NCI-H748 (cell line): ENCODE measurements around the gene SLC6A2.
A peak's percentile ranks its signal among the peaks of the same experiment; 100 is the strongest.
"Not testable (repeated sequence)": the region's sequence is repeated elsewhere in the genome, so short reads cannot be mapped to it uniquely, and the experiment has no call there.

Experiments
- DNase-seq: peaks from one replicate; lab custom pipeline; 2025; ENCODE audit not compliant: unreplicated experiment; lab: John Stamatoyannopoulos, UW

The SLC6A2 gene

GRCh38 chr16:55655897-55656681 lies at the start of gene SLC6A2:
SLC6A2 (plus strand) TSS chr16:55655988; CDS start chr16:55656695, 707 bp downstream.
- no peak for DNase-seq

GRCh38 chr16:55613613-55614335 lies 42.0 kb upstream of the SLC6A2 start:
- no peak for DNase-seq

GRCh38 chr16:55615071-55615470 lies 40.7 kb upstream of the SLC6A2 start:
- no peak for DNase-seq

DNA sequence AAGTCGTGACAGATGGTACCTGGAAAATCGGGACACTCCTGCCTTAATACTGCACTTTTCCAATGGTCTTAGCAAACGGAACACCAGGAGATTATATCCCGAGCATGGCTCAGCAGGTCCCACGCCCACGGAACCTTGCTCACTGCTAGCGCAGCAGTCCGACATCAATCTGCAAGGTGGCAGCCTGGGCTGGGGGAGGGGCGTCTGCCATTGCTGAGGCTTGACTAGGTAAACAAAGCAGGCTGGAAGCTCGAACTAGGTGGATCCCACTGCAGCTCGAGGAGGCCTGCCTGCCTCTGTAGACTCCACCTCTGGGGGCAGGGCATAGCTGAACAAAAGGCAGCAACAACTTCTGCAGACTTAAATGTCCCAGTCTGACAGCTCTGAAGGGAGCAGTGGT lies 40.1 kb upstream of the SLC6A2 start:
- not testable (repeated sequence) for DNase-seq

DNA sequence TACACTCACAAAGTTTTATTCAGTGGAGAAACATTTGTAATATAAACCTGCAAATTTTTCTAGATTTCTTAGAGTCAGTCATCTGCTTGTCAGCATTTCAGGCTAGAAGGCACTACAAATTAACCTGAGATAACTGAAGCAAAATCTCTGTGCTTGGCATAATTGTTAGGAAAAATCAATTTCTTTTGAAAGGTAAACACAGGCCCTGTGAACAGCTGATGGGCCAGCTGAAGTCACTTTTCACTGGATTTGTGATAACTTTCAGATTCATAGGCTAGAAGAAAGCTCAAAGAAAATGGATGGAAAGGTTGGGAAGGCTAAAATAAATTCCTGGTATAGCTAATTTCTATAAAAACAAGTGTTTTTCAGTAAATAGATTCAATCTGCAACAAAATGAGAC lies 34.0 kb upstream of the SLC6A2 start:
- DNase-seq: no peak

DNA sequence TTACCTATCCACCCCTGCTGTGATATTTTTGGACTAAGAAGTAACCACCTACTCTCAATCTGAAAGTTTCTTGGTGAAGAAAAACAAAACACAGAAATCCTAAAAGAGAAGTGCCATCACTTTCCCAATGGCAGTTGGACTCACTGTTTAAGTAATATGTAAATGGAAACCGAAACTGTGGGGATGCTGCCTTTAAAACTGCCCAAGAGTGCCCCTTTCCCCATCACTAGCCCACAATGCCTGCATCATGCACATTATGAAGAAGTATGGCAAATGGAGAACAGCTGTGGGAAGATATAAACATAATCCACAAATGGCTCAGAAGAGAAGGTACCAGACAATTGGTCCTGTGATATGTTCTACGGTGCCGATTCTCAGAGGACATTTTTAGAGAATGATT lies 33.5 kb upstream of the SLC6A2 start:
- DNase-seq: no peak

GRCh38 chr16:55622930-55623561 lies 32.7 kb upstream of the SLC6A2 start:
- peak; percentile 2 for DNase-seq

GRCh38 chr16:55623640-55624039 lies 32.1 kb upstream of the SLC6A2 start:
- no peak for DNase-seq

DNA sequence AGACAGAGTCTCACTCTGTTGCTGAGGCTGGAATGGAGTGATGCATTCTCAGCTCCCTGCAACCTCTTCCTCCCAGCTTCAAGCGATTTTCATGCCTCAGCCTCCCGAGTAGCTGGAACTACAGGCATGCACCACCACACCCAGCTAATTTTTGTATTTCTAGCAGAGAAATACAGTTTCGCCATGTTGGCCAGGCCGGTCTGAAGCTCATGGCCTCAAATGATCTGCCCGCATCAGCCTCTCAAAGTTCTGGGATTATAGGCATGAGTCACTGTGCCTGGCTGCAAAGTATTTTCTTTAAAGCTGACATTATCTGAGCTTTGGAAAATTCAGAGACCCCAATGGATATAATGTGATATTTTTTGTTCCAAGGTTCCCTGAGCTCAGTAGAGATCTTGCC lies 31.1 kb upstream of the SLC6A2 start:
- no peak for DNase-seq

GRCh38 chr16:55625843-55626242 lies 29.9 kb upstream of the SLC6A2 start:
- DNase-seq: no peak

DNA sequence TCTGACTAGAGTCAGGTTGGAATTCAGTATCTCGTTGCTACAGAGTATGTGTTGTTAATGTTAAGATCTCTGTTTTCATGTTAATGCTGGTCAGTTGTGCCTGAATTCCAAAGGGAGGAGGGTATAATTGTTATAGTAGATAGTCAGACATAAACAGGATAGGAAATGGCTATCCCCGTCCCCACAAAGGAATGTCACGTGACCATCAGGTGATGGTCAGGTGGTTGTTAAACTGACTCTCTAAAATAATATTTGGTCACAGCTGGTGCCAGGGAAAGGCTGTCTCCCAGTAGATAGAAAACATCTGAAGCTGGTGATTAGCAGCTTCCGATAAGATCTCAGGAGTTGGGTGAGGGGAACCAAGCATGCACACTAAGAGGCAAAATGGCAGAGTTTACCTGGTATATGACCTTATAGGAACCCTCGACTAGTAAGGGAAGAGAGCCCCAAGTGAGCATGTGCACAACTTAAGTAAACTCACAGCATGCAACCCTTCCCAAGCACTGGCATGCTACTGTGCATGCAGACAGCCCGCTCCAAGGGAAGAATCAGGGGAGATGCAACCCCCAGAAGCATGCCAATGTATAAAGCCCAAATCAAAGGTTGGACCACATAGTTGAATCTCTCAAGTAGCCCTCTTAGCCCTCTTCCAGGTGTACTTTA lies 27.4 kb upstream of the SLC6A2 start:
- DNase-seq: no peak

GRCh38 chr16:55630774-55631173 lies 25.0 kb upstream of the SLC6A2 start:
- no peak for DNase-seq

- no peak for DNase-seq
These were observed 23.5 kb upstream of the SLC6A2 start for GRCh38 chr16:55632259-55632658.

DNA sequence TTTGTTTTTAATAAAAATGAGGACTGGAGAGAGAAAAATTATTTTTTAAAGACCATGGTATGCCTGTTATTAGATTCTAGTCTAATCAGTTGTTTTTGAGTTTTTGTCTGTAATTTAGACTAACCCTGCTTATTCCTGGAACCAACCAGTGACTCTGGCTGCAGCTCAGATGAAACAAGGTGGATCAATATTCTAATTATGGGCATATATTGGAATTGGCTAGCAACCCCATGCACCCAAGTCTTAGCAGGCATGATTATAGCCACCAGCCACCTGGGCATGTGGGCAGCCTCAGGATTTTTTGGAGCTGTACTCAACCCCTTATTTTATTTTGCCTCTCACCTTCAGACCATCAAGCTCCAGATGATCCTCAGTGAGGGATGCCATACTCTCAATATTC lies 21.6 kb upstream of the SLC6A2 start:
- no peak for DNase-seq

DNA sequence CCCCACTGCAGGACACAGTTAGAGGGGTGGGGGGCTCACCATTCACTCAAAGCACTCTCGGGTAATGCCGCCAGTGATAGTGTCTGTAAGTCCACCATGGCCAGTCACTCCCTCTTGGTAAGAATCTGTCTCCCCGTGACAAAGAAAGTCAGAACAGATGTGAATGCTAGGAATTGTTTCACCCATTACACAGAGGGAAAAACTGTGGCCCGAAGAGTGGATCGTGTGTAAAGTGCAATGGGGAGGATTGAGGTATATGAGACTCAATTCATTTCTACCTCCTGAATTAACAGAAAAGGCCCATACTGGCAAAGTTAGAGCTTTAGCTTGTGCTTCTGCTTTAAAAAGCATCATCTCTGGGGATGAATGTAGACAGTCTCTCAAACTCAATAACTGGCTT lies 17.5 kb upstream of the SLC6A2 start:
- no peak for DNase-seq

GRCh38 chr16:55640701-55641327 lies 15.0 kb upstream of the SLC6A2 start:
- no peak for DNase-seq

GRCh38 chr16:55641430-55642056 lies 14.2 kb upstream of the SLC6A2 start:
- DNase-seq: no peak

DNA sequence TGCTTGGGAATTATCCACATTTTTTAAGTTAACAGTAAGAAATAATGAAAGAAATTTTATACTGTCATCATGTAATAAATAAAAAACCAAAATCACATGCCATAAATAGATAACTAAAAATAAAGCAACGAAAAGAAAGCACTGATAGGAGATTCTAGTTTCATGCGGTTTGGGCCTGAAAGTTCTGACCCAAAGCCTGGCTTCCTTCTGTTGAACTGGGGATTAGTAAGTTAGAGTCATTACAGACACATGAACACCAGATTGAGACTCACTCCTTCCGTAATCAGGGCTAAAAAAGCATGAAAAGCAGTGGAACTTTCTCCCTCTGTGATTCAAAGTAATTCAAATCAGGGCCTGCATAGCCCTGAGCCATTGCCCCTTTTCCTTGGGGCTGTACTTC lies 13.2 kb upstream of the SLC6A2 start:
- DNase-seq: no peak

GRCh38 chr16:55643161-55643970 lies 12.4 kb upstream of the SLC6A2 start:
- DNase-seq: no peak

DNA sequence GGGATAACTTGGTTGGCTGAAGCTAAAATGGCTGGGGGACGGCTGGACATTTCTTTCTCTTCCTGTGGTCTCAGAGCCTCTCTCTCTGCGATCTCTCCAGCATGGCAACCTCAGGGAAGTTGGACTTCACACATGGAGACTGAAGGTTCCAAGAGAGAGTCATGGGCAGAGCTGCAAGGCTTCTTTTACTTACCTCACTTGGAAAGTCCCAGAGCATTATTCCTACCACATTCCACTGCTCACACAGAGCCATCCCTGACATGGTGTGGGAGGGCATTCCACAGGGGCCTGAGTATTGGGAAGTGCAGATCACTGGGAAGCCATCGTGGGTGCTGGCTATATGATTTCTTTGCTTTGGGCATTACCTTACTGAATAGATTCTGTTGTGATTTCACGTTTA lies 9.8 kb upstream of the SLC6A2 start:
- DNase-seq: no peak
